ENCODE results near the gene TSTD2.

The TSTD2 gene

DNA sequence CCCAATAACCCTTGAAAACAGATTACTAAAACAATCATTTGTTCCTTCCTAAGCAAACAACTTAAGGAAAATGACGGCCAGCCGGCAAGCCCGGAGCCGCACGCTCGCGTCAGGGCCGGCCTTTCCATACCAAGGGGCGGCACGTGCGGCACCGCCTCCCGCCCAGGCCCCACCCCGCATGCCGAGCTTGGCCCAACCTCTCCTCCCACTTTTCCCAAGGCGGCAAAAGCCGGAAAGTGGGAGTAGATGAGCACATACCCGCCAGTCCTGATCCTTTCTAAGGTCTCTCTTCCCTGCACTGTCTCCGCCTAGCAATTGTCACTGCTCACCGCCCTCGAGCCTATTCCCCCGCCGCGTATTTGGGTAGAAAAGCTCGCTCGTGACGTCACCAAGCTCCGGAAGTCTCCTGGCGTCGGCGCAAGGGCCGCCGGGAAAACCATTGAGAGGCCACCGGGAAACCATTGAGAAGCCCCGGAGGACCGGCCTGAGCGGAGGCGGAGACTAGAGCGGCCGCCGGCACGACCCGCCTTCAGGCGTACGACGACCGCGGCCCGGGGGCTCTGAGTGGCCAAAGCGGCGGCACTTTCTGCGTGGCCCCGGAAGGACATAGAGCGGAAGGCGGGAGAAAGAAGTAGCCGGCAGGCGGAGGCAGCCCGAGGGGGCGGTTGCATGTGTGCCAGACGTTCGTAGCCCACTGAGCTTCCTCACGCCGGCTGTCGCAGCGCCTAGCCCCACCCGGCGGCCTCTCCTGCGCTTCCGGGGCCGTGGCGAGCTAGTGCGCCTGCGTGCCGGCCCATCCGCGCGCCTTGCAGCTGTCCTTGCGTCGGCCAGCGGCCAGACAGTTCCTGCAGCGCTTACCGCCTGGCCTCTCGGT, at the start of gene TSTD2, which contains the start of gene NCBP1:
TSTD2 (minus strand) TSS at position 384 of the 874 bp plus-strand sequence. CDS start 5,806 bp downstream, outside the sequence.
NCBP1 (plus strand) TSS at position 837 of the 874 bp plus-strand sequence. CDS start 61 bp downstream, outside the sequence.
- peak; percentile 98 for DNase-seq

DNA sequence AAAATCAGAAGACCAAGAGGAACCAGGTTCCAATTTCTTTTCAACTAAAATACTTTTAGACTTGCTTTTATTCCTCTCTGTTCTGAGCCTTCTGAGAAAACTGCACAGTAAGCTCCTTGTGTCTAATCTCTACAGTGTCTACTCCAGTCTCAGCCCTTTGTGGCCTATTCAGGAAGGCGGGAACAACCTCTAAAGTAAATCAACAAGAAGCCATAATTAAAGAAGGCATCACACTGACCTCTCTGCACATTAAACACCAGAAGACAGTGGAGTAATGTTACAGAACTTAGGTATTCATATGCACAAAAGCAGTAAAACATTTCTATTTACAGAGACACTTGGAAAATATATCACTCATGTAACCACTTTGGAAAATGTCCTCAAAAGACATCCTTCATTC, 49.1 kb upstream of the TSTD2 start:
- DNase-seq, result no peak

DNA sequence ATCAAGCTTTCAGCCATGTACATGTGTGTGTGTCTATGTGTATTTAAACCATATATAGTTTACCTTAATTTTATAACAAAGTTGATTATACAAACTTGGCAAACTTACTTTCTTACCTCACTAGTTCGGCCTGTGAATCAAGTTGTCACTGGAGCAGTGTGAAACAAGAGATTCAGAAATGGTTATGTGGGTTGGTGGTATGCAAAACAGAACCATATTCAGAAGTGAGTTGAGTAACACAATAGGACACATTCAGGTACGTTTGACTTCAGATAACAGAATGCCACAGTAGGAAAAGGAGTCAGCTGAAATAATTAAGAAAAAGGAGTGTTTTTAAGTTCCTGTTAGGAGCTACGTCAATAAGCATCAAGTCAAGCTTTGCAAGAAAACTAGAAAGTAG, 42.5 kb upstream of the TSTD2 start:
- no peak for DNase-seq

DNA sequence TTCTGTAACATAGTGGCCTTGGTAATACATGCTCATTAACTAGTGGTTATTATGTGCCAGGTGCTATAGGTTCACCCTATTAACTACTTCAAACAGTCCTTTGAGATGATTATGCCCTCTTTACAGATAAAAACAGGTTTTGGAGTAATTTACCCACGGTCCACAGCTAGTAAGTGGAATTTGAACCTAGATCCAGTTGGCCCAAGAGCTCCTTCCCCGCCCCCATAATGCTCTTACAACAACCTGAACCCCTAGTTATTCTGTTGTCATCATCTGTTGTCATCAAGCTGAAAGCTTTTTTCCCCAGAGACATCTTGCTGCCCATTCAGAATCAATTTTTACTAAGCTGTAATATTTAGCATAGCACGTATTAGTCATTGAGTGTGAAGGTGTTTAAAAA, 40.8 kb upstream of the TSTD2 start:
- DNase-seq, result no peak

DNA sequence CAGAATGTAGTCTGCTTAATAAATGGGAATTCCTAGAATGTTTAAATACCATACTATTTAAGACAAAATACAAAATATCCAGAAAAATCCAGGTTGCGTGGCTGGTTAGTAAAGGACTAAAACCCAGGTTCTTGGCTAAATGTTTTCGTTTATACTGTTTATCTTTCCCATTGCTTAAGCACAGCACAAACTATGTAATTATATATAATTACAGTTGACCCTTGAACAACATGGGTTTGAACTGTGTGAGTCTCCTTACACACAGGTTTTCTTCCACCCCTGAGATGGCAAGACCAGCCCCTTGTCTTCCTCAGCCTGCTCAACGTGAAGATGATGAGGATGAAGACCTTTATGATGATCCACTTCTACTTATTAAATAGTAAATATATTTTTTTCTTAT, 39.2 kb upstream of the TSTD2 start:
- no peak for DNase-seq

DNA sequence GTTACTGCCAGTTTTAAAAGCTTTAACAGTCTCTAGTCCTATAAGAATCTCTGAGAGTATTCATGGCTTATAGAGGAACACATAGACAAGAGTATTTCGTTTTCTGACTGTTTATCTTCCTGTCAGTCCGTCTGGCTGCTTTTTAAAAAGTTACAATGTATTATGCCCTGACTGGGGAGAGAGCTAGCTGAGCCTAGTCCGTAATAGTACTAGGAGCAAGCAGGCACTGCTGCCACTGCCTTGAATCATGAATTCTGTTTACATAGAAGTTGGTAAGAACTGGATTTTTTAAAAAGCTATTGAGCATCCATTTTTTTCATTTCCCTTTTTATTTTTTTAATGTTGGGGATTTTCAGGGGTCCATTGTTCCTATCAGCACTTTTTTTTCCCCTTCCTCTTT, 37.4 kb upstream of the TSTD2 start:
- DNase-seq, result no peak

DNA sequence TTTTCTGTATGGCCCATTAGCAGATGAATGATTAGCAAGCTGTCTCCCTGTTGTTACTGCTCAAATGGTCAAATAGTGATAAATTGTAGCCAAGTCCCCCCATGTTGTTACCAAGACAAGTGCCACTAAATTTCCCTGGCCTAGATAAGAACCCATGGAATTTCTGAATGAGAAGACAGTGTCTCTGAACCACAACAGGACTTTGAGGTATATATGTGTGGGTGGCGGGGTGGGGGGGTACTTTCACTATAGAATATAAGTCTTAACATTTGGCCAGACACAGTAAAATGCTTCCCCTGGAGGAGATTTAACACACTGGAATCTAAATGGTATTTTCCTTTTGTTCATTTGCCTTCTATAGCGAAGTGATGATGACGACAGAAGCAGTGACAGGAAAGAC, 35.3 kb upstream of the TSTD2 start:
- DNase-seq, result no peak

DNA sequence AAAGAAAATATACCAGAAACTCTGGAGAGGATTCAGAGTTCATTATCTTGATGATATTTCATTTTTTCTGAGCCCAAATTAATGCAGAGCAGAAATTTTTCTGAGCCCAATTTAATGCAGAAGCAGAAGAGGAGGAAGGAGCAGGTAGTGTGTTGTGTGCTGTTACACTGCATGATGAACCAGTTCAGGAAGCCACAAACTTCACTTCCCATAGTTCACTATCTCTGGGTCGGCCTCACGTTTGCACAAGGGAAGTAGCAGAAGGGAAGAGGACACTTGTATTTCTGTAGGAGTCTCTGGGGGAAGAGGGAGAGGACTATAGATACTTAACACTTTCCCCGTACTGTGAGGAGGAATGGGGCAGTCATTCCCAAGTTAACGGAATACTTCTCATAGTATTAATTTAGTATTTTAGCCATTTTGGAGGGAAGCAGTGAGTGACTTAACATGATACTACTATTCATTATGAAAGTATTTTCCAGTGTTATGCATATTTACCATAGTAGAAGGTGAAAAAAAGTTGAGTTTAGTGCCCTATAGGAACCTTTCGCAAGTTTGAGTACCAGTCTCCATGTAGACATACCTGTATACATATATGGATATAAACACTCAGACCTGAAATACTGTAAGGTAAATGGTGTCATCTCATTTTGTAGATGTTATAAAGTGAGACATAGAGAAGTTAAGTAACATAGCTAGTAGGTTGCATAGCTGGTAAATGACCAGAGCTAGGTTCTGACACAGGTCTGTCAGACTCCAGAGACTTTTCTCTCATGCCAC, 33.9 kb upstream of the TSTD2 start:
- DNase-seq, result no peak

DNA sequence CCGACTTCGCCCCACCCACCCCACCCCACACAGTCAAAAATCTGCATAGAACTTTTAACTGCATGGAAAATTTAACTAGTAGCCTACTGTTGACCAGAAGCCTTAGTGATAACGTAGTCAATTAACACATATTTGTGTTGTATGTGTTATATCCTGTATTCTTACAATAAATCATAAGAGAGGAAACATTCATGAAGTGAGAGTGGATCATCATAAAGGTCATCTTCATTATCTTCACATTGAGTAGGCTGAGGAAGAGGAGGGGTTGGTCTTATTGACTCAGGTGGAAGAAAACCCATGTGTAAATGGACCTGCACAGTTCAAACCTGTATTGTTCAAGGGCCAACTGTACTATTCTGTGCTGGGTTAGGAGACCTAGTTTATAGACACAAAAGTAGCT, 32.6 kb upstream of the TSTD2 start:
- no peak for DNase-seq

DNA sequence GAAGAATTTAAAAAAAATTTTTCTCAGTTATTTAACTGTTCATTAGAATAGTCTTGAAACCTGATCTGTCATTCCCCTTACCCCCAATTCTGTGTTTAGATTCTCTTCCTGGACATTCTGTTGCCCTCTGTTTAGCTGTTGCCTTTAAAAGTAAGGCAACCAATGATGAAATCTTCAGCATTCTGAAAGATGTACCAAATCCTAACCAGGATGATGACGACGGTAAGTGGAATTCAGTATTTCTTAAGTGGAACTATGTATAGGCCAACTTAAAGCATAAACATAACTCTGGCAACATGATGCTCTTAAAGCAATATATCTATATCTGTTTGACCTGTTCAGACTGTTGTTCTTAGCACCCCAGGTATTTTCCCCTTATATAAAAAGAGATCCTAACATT, 27.7 kb upstream of the TSTD2 start:
- no peak for DNase-seq

DNA sequence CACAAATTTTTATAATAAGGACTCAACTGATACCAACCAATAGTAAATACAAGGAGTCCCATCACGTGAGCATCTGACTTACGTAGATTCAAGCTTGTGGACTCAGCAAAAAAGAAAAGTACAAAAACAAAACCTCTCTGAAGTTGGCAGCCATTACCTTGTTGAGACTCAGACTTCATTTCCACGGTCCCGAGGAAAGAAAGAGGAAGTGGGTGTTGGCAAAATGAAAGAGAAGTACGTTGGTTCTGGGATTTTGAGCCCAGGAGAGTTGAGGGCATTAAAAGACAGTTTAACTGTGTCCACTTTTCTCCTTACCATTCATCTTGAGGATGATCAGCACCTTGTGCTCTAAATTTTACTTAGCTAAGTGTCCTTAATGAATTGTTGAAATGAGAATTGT, 27.2 kb upstream of the TSTD2 start:
- DNase-seq, result no peak

DNA sequence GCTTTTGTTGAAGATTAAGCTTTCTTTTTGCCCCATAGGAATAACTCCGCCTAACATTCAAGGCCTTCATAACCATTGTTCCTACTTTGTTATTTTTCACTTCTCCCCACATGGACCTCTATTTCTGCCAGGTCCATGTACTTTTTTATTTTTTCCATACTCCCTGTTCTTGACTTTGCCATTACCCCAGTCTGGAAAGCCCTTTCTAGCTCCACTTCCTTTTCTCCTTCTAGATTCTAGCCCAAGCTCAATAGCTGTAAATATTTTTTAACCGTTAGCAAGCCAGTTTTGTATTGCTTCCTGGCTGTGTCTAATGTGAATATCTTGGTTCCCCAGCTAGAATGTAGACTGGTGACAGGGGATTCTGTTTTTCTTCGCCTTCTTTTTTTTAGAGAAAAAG, 26.6 kb upstream of the TSTD2 start:
- DNase-seq, result no peak

DNA sequence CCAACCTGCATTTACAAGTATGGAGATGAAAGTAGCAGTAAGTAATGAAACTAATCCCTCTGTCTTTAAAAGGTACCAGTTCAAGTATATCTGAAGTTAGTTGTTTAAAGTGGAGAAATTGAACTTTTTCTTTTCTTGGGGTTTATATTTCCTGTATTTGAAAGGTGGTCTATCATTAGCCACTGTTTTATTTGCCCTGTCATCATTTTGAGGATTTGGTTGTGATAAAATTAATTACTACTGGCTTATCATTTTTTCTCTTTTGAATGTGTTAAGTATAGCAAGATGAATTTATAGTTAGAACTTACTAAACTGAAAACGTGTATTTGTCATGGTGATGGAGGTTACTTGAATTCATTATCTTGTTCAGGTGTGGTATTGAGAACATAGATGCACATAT, 25.5 kb upstream of the TSTD2 start:
- DNase-seq, result no peak

DNA sequence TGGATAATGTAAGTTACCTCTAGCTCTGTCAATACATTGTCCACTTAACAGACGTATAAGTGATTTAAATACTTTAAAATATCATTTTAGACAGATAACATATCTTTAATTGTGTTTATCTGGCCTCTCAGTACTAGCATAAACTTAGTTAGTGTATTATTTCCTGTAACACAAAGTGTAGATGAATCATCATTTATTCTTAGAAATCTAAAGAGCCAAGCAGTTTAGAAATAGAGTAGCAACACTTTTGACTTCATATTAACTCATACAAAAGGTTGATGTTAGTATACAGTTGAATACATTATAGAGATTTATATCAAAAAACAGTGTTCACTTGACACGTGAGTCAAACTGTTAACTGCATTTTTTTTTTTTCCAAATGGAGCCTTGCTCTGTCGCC, 18.5 kb upstream of the TSTD2 start:
- DNase-seq, result no peak

DNA sequence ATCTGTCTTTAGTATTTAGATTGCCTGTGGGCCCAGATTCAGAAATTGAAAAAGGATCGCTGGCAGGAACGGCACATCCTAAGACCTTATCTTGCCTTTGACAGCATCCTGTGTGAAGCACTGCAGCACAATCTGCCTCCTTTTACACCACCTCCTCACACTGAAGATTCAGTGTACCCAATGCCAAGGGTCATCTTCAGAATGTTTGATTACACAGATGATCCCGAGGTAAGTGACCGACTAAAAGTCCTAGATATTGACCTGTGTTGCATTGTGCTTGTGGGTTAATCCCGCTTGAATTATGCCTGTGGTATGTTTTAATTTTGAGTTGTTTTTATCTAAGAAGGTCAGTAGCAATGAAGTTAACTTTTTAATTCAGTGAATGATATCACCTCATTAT, 14.8 kb upstream of the TSTD2 start:
- DNase-seq, result no peak

DNA sequence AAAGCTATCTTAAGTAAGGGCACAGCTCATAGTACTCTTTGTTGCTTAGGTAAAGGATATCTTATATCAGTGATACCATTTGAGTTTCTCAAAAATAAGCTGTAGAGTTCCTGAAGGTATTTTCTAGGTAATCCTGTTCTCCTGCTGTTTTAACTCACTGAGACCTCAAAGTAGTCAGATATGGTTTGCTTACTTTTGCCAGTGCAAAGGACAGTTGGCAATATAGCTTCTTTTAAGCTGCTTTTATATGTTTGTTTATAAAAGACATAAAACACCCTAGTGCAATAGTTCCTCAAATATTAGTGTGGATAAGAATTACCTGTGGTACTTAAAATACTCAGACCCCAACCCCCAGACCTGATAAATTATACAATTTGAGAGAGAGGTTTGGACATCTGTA, 12.6 kb upstream of the TSTD2 start:
- no peak for DNase-seq

DNA sequence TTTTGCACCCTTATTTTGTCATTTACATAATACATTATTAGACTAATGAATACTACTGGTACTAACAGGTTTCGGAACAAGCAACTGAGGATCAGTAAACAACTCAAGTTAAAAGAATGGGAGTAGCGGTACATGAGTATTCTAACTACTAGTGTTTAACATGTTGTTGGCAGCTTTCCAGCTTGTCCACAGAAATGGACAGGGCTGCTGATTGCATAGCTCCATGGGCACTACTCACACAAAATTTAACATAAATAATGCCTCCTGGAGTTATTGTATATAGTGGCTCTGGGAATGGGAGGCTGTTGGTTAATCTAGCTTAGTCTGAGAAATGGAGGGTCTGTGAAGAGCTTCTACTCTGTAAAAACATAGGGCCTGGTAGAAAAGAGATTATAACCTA, 7.2 kb upstream of the TSTD2 start:
- DNase-seq, result no peak

DNA sequence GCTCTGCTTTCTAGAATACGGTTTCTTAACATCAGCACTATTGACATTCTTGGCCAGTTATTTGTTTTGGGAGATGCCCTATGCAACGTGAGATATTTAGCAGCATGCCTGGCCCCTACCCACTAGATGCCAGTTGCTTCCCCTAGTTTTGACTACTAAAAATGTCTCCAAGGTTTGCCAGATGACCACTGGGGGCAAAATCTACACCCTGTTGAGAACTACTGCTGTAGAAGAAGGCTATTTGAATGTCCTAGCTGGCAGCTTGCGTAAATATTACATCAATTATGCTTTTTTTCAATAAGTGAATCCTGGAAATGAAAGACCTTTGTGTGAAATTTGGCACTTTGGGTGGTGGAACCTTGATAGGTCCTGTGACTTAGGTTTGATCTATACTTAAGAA, 5.5 kb upstream of the TSTD2 start:
- DNase-seq, result no peak

DNA sequence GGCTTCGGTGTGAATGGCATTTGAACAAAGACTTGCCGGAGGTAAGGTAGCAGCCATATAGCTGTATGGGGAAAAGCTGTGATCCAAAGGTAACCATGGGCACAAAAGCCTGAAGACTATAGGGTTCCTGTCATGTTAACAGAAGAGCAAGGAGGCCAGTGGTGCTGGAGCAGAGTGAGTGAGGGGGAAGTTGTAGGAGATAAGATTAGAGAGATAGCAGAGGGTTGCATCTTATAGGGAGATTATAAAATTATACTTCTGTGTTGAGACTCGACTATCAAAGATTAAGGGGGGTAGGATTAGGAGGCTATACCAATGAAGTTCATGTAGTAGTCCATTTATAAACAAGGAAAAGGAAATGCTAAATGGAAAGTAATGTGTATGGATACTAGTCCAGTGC, 3.7 kb upstream of the TSTD2 start:
- DNase-seq, result no peak

DNA sequence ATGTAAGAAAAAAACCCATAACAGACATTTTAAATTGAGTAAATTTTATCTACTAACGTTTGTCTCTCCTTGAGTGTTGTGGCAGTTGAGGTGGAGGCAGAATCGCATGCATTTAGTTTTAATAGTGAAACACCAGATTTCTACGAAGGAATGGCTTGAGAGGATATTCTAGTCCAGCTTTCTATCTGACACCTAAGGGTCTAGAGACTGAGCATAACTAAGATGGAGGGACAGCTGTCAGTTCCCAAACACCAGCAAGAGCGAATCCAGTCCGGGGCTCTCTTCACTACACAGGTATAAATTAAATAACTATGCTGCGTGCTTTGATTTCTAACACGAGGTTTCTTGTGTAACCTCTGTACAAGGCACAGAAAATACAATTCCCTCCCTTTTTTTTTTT, 1.9 kb upstream of the TSTD2 start:
- DNase-seq, result no peak

DNA sequence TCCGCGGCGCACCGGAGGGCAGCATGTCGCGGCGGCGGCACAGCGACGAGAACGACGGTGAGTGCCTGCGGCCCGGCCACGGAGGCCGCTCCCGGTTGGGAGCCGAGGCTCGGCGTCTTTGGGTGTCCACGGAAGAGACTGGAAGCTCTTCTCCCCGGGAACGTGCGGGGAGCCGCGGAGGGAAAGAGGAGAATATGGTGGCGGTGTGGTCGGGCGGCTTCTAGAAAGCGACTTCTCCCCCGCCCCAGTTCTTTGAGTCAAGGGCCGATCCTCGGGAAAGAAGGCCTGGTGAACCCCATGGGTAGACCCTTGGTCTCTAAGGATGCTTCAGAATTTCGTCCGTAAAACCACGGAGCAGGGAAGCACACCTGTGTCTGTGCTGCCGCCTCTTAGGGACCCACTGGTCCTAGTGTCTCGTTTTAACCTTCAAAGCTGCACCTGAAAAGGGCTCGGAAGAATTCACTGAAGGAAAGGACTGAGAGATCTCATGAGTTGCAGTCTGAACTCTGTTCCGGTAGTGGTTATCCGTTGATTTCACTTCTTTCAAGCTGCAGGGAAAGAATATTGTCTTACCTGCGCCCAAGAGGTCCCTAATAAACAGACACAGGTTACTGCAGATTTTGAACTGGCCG, 807 bp upstream of the TSTD2 start:
- peak; percentile 44 for DNase-seq

DNA sequence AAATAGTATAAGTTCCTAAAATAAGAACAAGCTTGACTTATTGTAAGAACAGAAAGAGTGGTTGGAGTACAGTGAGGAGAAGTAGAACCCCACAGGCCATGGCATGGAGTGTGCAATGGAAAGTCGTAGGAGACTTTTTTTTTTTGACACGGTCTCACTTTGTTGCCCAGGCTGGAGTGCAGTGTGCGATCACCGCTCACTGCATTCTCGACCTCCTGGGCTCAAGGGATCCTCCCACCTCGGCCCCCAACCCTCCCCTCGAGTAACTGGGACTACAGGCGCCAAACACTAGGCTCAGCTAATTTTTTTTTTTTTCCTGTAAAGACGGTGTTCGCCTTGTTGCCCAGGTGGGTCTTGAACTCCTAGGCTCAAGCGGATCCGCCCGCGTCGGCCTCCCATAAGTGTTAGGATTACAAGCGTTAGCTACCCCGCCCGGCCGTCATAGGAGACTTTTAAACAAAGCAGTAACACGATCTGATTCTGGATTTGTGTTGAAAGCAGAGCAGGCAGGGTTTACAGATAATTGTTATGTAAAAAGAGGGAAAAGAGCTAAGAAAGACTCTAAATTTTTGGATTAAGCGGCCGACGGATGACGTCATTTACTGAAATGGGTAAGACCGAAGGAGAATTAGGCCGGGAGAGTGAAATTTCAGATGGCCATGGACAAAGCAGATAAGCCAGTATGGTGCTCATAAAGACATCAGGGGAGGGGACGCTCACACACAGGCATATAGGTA, 752 bp downstream of the TSTD2 start:
- DNase-seq, result peak; percentile 65

DNA sequence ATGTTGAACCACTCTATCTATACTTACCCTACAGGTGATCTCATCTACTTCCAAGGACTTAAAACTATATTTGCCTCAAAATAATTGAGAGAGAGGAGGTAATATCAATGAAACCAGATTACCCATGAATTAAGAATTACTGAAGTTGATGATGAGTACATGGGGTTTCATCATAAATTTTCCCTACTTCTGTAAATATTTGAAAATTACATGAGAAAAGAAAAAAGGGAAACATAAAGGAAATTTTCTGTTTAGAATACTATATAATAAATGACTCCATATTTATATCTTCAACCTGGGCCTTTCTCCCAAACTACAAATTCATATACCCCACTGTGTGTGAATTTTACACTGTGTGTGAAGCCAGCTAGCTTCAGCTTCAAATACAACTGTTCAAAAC, 2.6 kb downstream of the TSTD2 start:
- DNase-seq, result no peak
